K562 (cell line): Measurements from ENCODE around the gene RBM19. TPM values are rescaled to one million over a fixed set of nuclear protein-coding genes. Genes with fewer than 3 reads are reported as not detected.
A peak's percentile ranks its signal among the peaks of the same experiment; 100 is the strongest.

Source experiments
- ATAC-seq: fragments of 200-7000 bp; cut with Tn5 transposase; 3 replicates; pipeline ENCODE4 v1.9.1; 2020; ENCODE audit warnings: moderate library complexity
- BruUV-seq: library from RNA; stranded (reverse); fragments of 400-500 nt; replicated peaks from 2 replicates; lab custom pipeline; 2021; lab: Mats Ljungman, UMichigan
- CTCF ChIA-PET: fragments of 300-600 bp; formaldehyde crosslinking; extraction: SDS; loops from one replicate; lab custom pipeline; 2021; ENCODE audit warnings: low intra/inter-chr PET ratio; lab: Yijun Ruan, JAX
- POLR2A ChIA-PET: fragments of 300-600, 350-650 bp; sonication (Branson Sonifier 250); formaldehyde crosslinking; extraction: SDS; loops from one replicate; lab custom pipeline; 2021; ENCODE audit warnings: antibody characterized with exemption, inconsistent platforms; lab: Yijun Ruan, JAX
- DNase-seq, 4 experiments: peaks; one replicate each; pipeline versions ENCODE4 v3.0.0 to v3.0.0-alpha.2; 2011 to 2018; ENCODE audit warnings: low spot score in 3 of 4, mixed read lengths in 3 of 4; ENCODE audit errors: extremely low read depth in 1 of 4
- FAIRE-seq: peaks from 2 replicates; lab custom pipeline; 2011; peaks lifted over from hg19 to GRCh38; lab: Jason Lieb, UNC
- H2AFZ ChIP-seq: 2 replicates; pipeline ENCODE4 v1.6.0; 2011; ENCODE audit warnings: low read depth, low read length, control low read depth, inconsistent platforms
- H3K27ac ChIP-seq: fragments of 200-600 bp; 3 replicates; pipeline ENCODE4 v1.8.0; 2011; ENCODE audit warnings: low read depth, mild to moderate bottlenecking, control low read depth, inconsistent platforms, low read length, moderate library complexity, mixed read lengths; ENCODE audit errors: extremely low read depth
- H3K27me3 ChIP-seq, 2 experiments: fragments of 300-600 bp in 1 of 2; 2 replicates in 1 of 2; 3 replicates in 1 of 2; pipeline versions ENCODE4 v1.6.0 to v1.8.0; 2011; ENCODE audit warnings: inconsistent platforms in 2 of 2, low read length in 2 of 2, mild to moderate bottlenecking in 1 of 2, mixed read lengths in 1 of 2, moderate library complexity in 1 of 2; ENCODE audit not compliant: control insufficient read depth in 2 of 2, insufficient read depth in 2 of 2
- H3K36me3 ChIP-seq: fragments of 300-600 bp; 3 replicates; pipeline ENCODE4 v1.8.0; 2011; ENCODE audit warnings: mild to moderate bottlenecking, low read length, inconsistent platforms; ENCODE audit not compliant: control insufficient read depth, insufficient read depth
- H3K4me1 ChIP-seq, 2 experiments: fragments of 200-600 bp in 1 of 2; replicated peaks in 1 of 2; 2 replicates in 1 of 2; 3 replicates in 1 of 2; pipeline versions ENCODE4 v1.5.1 to v1.8.0; 2011; ENCODE audit warnings: inconsistent platforms in 2 of 2, low read length in 2 of 2, mild to moderate bottlenecking in 1 of 2, mixed read lengths in 1 of 2, moderate library complexity in 1 of 2; ENCODE audit not compliant: control insufficient read depth in 2 of 2, insufficient read depth in 2 of 2
- H3K4me2 ChIP-seq: 2 replicates; pipeline ENCODE4 v1.6.1; 2011; ENCODE audit warnings: low read length, control low read depth, inconsistent platforms, mixed read lengths; ENCODE audit not compliant: insufficient read depth
- H3K4me3 ChIP-seq: fragments of 200-600 bp; sonication (generic), shearing (Covaris generic); 2 replicates; pipeline ENCODE4 v1.5.1; 2016; ENCODE audit warnings: control low read depth, inconsistent platforms
- H3K79me2 ChIP-seq: fragments of 200-600 bp; 3 replicates; pipeline ENCODE4 v1.8.0; 2011; ENCODE audit warnings: low read length, inconsistent platforms; ENCODE audit not compliant: control insufficient read depth, insufficient read depth
- H3K9ac ChIP-seq, 2 experiments: 2 replicates each; pipeline versions ENCODE4 v1.6.0 to v1.6.1; 2011; ENCODE audit warnings: low read depth in 2 of 2, low read length in 2 of 2, control low read depth in 1 of 2, inconsistent platforms in 1 of 2, mild to moderate bottlenecking in 1 of 2, mixed read lengths in 1 of 2; ENCODE audit not compliant: insufficient read depth in 1 of 2
- H3K9me1 ChIP-seq: one replicate; pipeline ENCODE4 v1.6.0; 2011; ENCODE audit warnings: inconsistent platforms, mild to moderate bottlenecking, low read length, moderate library complexity; ENCODE audit not compliant: control insufficient read depth, insufficient read depth
- H3K9me3 ChIP-seq: replicated peaks from 2 replicates; pipeline ENCODE4 v1.5.1; 2011; ENCODE audit warnings: low read depth, low read length, inconsistent platforms; ENCODE audit not compliant: control insufficient read depth, insufficient read depth
- H4K20me1 ChIP-seq: replicated peaks from 2 replicates; pipeline ENCODE4 v1.6.1; 2011; ENCODE audit warnings: low read length, inconsistent platforms, mixed read lengths; ENCODE audit not compliant: control insufficient read depth, insufficient read depth
- BHLHE40 ChIP-seq: IDR thresholded peaks from 2 replicates; pipeline ENCODE4 v1.6.1; 2011; ENCODE audit warnings: low read length, improper control_type of control experiment
- ETV6 ChIP-seq, 3 experiments: fragments of 150-350 bp in 1 of 3; sonication (generic) in 1 of 3; formaldehyde crosslinking in 1 of 3; IDR thresholded peaks; 2 replicates each; pipeline versions ENCODE4 v1.6.1 to v1.8.0; 2014 to 2022; ENCODE audit warnings: borderline replicate concordance in 2 of 3, low read depth in 2 of 3, antibody characterized with exemption in 1 of 3, low read length in 1 of 3, mild to moderate bottlenecking in 1 of 3, missing genetic modification reagents in 1 of 3
- HDAC1 ChIP-seq, 2 experiments: fragments of 450-650 bp; IDR thresholded peaks; 2 replicates each; pipeline ENCODE4 v1.6.1; 2016 to 2017; ENCODE audit warnings: inconsistent platforms in 1 of 2, mild to moderate bottlenecking in 1 of 2, moderate library complexity in 1 of 2
- MAX ChIP-seq: sonication (generic); formaldehyde crosslinking; IDR thresholded peaks from 2 replicates; pipeline ENCODE4 v1.9.0; 2022; ENCODE audit warnings: mild to moderate bottlenecking, missing genetic modification reagents
- MEF2A ChIP-seq: IDR thresholded peaks from 2 replicates; pipeline ENCODE4 v1.6.1; 2011; ENCODE audit warnings: low read depth, mild to moderate bottlenecking, low read length, moderate library complexity; ENCODE audit not compliant: control insufficient read depth
- MEF2D ChIP-seq: conservative IDR thresholded peaks from 2 replicates; pipeline ENCODE4 v1.6.1; 2016; ENCODE audit warnings: low read depth, missing genetic modification characterization, missing compliant biosample characterization
- YY1 ChIP-seq, 3 experiments: IDR thresholded peaks; 2 replicates each; pipeline ENCODE4 v1.6.1; 2011; ENCODE audit warnings: low read length in 2 of 3, mild to moderate bottlenecking in 2 of 3, moderate library complexity in 2 of 3, borderline replicate concordance in 1 of 3, control low read depth in 1 of 3, low read depth in 1 of 3; ENCODE audit not compliant: insufficient read depth in 3 of 3, insufficient replicate concordance in 2 of 3, control insufficient read depth in 1 of 3, insufficient read length in 1 of 3; ENCODE audit errors: extremely low read depth in 1 of 3
- ZNF224 ChIP-seq: sonication (generic); formaldehyde crosslinking; IDR thresholded peaks from 2 replicates; pipeline ENCODE4 v1.8.0; 2022; ENCODE audit warnings: mild to moderate bottlenecking, missing genetic modification reagents
- WGBS: fragments of 100-300 bp; shearing (Covaris generic); methylation state at CpG from one replicate; pipeline ENCODE4 v1.1.6; 2016; ENCODE audit warnings: low coverage, mixed read lengths; ENCODE audit not compliant: insufficient coverage; ENCODE audit errors: missing lambda C conversion rate; 5-methylcytosine and 5-hydroxymethylcytosine counted together
- in situ Hi-C: fragments of 300-500 bp; cut with MboI; formaldehyde crosslinking; loops from 4 replicates; pipeline ENCODE4 v1.15.0; 2018; ENCODE audit warnings: inconsistent platforms, mixed read lengths
- intact Hi-C: fragments of 100-400 bp; cut with micrococcal nuclease; formaldehyde crosslinking; loops from 2 replicates; pipeline ENCODE4 v1.14.2; 2022
- polyA plus RNA-seq, 8 experiments: library from polyadenylated mRNA; depleted of rRNA in 4 of 8; stranded (reverse) in 5 of 8; unstranded in 3 of 8; fragments of >200 nt; fragmentation: Nextera tagmentation in 2 of 8; fragmentation: Illumina TruSeq in 1 of 8; extraction: Ambion mirVana in 2 of 8; extraction: Trizol in 1 of 8; gene quantifications; 2 replicates each; pipeline versions ENCODE4 v1.2.1 to v1.2.3, GENCODE V29; 2011 to 2014; ENCODE audit warnings: inconsistent platforms in 1 of 8, missing spikeins in 1 of 8
- total RNA-seq, 7 experiments: library from RNA; depleted of rRNA in 6 of 7; stranded (reverse); fragments of >200 nt in 6 of 7; fragmentation: Illumina TruSeq in 2 of 7; extraction: Trizol in 2 of 7; gene quantifications; 2 replicates each; pipeline versions ENCODE4 v1.2.1 to v1.2.3, GENCODE V29; 2011 to 2021; ENCODE audit warnings: low replicate concordance in 1 of 7

The RBM19 gene
- total and polyA plus RNA-seq, 9 of the 15 experiments (the other 6 are each of a cell fraction or from before 2014, with no cell fraction given), result 16.0 to 58.4 (median 37.9) TPM

GRCh38 chr12:113793250-113793649, 172.9 kb downstream of the RBM19 start:
- ChIA-PET CTCF (no interaction called here), POLR2A (interaction anchor here (0.5 to 0.9 kb wide), 2 partner anchors 9 to 126 kb away, joined by 3 to 4 read pairs; no protein-coding TSS in a partner anchor)
- intact Hi-C loops, result loop anchor here (10.0 kb wide), 1 partner anchor 148 kb away; no protein-coding TSS in a partner anchor
- FAIRE-seq, result peak; percentile 74
- peak overlapping the region; percentile 22; the same call in 1 of the 2 replicates for H3K4me2 ChIP-seq
- WGBS, result 21% methylated on average over 9 of the region's 9 CpGs
- peak; percentile 27; the same call in 2 of the 3 replicates for ATAC-seq
- H3K36me3 ChIP-seq, result no peaks in the 10 kb centered on the region
- no peak overlapping the region for H3K4me3 ChIP-seq
- in situ Hi-C loops, result no loop called here
- no peak overlapping the region for H3K9ac ChIP-seq
- H3K27ac ChIP-seq, result no peak overlapping the region
- BruUV-seq, result no TSS peak
- H3K9me3 ChIP-seq, result no peaks in the 10 kb centered on the region
- no peaks in the 10 kb centered on the region for H3K9me1 ChIP-seq
- no peaks in the 10 kb centered on the region for H3K79me2 ChIP-seq
- H3K27me3 ChIP-seq, result no peaks in the 10 kb centered on the region
- H2AFZ ChIP-seq, result 0 out of 2 replicates have a peak overlapping the region, but pooled peaks have one; percentile 28
- TF ChIP-seq YY1 (IDR thresholded peaks at IDR 0.05; ENCODE audit: borderline replicate concordance in 1 of 3, control insufficient read depth in 1 of 3, extremely low read depth in 1 of 3, insufficient read depth in 3 of 3, insufficient read length in 1 of 3, insufficient replicate concordance in 2 of 3, low read depth in 1 of 3, low read length in 2 of 3), result peak in 1 of 3 experiments; percentile 44
- TF ChIP-seq MAX, result 0 out of 2 replicates have a peak, but pooled peaks have one; percentile 25
- TF ChIP-seq BHLHE40, result peak; percentile 37; the same call in 1 of the 2 replicates
- no peak for TF ChIP-seq ZNF224
- TF ChIP-seq HDAC1 (IDR thresholded peaks at IDR 0.05), result peak in 1 of 2 experiments; percentile 22; a peak in 1 of 4 replicates
- peak; percentile 88; the same call in 1 of the 2 replicates for TF ChIP-seq MEF2A
- peak; percentile 84 for TF ChIP-seq MEF2D
- no peak for TF ChIP-seq ETV6 (IDR thresholded peaks at IDR 0.05; ENCODE audit: borderline replicate concordance in 1 of 2, low read depth in 2 of 2, low read length in 1 of 2)
- TF ChIP-seq ETV6 (CRISPR knock-in tag; IDR thresholded peaks at IDR 0.05; ENCODE audit: borderline replicate concordance), result no peak
- peaks cover 39 to 44% of the 10 kb centered on the region in 2 experiments for H3K4me1 ChIP-seq
- peak in 1 of 4 experiments; percentile 49 for DNase-seq
- H4K20me1 ChIP-seq, result no peaks in the 10 kb centered on the region
